ENCODE data around the gene CD300C.

CD300C gene

DNA sequence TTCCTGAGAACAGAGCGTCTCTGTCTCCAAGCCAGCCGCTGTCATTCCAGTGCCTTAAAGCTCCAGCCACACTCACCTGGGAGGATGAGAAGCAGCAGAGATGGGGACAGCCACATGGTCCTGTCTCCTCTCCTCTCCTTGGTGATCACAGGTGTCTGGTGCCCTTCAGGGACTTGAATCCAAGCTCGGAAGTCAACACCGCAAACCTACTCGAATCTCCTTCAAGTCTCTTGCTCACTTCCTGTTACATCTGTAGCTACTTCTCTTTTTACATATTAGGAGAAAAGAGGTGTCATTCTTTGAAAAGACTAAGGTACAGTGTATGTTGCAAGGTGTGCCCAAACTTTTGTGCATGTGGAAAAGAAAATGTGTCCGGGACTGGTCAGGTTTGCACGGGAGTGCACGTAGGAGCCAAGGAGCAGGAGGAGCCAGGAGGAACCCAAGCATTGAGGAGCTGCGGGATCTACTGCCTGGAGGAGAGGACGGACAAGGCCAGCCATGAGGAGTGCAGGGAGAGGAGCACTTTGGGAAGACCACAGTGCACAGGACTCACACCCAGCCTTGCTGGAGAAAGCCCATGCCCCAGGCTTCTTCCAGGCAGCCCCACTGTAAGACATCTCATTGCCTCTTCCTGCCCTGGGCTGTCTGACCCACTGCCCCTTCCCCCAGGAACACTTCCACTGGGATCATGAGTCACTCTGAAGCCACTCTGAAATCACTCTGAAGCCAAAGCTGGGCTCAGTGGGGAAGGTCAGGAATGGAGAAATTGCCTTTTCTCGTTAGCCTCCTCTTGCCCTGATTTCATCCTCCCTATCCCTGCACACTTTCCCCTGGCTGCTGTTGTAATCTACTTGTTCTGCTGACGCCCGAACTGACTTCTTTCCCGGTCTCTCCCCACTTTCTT is 46.4 kb upstream of the CD300C start, which contains the start of gene CD300LD:
TSS of gene CD300LD (minus strand) at position 197 of the 904 bp plus-strand sequence. CDS start at position 116, 81 bp downstream.
- Histone ChIP-seq H3K4me3 (ENCODE audit: low read depth, low read length) (no peak within 1 kb of the TSS), H3K9me3 (ENCODE audit: control insufficient read depth, insufficient read depth, low read depth, low read length) (no peaks in the 10 kb centered on the region), H3K36me3 (ENCODE audit: control insufficient read depth in 2 of 2, insufficient read depth in 1 of 2, low read length in 2 of 2) (no peaks in the 10 kb centered on the region), H3K27ac (ENCODE audit: extremely low read depth, low read depth, low read length) (no peak within 1 kb of the TSS), H3K4me1 (ENCODE audit: control insufficient read depth, insufficient read depth, low read length) (no peaks in the 10 kb centered on the region)
- CTCF ChIA-PET: interaction anchor here (0.6 to 3.1 kb wide), 9 partner anchors 8 to 230 kb away, joined by 3 to 14 read pairs (median 3); partner anchors contain the start of gene GPR142
- POLR2A ChIA-PET: no interaction called here
- peak; percentile 63 for TF ChIP-seq PRDM1 (tag by site-specific recombination; IDR thresholded peaks at IDR 0.05)
- TF ChIP-seq REST (tag by site-specific recombination; IDR thresholded peaks at IDR 0.05): no peak

GRCh38 chr17:74591503-74591902 is 45.6 kb upstream of the CD300C start:
- Histone ChIP-seq H3K27ac (ENCODE audit: extremely low read depth, low read depth, low read length) (no peak overlapping the region), H3K4me3 (ENCODE audit: low read depth, low read length) (no peak overlapping the region), H3K36me3 (ENCODE audit: control insufficient read depth in 2 of 2, insufficient read depth in 1 of 2, low read length in 2 of 2) (no peaks in the 10 kb centered on the region), H3K4me1 (ENCODE audit: control insufficient read depth, insufficient read depth, low read length) (no peaks in the 10 kb centered on the region), H3K9me3 (ENCODE audit: control insufficient read depth, insufficient read depth, low read depth, low read length) (no peaks in the 10 kb centered on the region)
- CTCF ChIA-PET: interaction anchor here (0.6 to 3.1 kb wide), 8 partner anchors 9 to 1060 kb away, joined by 3 to 14 read pairs (median 4); partner anchors contain the start of gene GPR142
- POLR2A ChIA-PET: no interaction called here
- TF ChIP-seq ZNF513 (tag by site-specific recombination; IDR thresholded peaks at IDR 0.05): no peak
- TF ChIP-seq KLF9 (tag by site-specific recombination; IDR thresholded peaks at IDR 0.05; ENCODE audit: low read depth): no peak
- TF ChIP-seq ZNF48 (tag by site-specific recombination; IDR thresholded peaks at IDR 0.05): no peak
- no peak for TF ChIP-seq ZNF449 (tag by site-specific recombination; IDR thresholded peaks at IDR 0.05)
- TF ChIP-seq, protein P1, sequence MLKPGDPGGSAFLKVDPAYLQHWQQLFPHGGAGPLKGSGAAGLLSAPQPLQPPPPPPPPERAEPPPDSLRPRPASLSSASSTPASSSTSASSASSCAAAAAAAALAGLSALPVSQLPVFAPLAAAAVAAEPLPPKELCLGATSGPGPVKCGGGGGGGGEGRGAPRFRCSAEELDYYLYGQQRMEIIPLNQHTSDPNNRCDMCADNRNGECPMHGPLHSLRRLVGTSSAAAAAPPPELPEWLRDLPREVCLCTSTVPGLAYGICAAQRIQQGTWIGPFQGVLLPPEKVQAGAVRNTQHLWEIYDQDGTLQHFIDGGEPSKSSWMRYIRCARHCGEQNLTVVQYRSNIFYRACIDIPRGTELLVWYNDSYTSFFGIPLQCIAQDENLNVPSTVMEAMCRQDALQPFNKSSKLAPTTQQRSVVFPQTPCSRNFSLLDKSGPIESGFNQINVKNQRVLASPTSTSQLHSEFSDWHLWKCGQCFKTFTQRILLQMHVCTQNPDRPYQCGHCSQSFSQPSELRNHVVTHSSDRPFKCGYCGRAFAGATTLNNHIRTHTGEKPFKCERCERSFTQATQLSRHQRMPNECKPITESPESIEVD (tag by site-specific recombination; IDR thresholded peaks at IDR 0.05): no peak
- TF ChIP-seq ZNF146 (tag by site-specific recombination; IDR thresholded peaks at IDR 0.05): peak; percentile 87
- TF ChIP-seq ZNF830 (tag by site-specific recombination; IDR thresholded peaks at IDR 0.05; ENCODE audit: low read depth): no peak
- TF ChIP-seq, protein P2, sequence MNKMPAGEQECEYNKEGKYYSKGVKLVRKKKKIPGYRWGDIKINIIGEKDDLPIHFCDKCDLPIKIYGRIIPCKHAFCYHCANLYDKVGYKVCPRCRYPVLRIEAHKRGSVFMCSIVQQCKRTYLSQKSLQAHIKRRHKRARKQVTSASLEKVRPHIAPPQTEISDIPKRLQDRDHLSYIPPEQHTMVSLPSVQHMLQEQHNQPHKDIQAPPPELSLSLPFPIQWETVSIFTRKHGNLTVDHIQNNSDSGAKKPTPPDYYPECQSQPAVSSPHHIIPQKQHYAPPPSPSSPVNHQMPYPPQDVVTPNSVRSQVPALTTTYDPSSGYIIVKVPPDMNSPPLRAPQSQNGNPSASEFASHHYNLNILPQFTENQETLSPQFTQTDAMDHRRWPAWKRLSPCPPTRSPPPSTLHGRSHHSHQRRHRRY (tag by site-specific recombination; IDR thresholded peaks at IDR 0.05): no peak
- TF ChIP-seq, protein P3, sequence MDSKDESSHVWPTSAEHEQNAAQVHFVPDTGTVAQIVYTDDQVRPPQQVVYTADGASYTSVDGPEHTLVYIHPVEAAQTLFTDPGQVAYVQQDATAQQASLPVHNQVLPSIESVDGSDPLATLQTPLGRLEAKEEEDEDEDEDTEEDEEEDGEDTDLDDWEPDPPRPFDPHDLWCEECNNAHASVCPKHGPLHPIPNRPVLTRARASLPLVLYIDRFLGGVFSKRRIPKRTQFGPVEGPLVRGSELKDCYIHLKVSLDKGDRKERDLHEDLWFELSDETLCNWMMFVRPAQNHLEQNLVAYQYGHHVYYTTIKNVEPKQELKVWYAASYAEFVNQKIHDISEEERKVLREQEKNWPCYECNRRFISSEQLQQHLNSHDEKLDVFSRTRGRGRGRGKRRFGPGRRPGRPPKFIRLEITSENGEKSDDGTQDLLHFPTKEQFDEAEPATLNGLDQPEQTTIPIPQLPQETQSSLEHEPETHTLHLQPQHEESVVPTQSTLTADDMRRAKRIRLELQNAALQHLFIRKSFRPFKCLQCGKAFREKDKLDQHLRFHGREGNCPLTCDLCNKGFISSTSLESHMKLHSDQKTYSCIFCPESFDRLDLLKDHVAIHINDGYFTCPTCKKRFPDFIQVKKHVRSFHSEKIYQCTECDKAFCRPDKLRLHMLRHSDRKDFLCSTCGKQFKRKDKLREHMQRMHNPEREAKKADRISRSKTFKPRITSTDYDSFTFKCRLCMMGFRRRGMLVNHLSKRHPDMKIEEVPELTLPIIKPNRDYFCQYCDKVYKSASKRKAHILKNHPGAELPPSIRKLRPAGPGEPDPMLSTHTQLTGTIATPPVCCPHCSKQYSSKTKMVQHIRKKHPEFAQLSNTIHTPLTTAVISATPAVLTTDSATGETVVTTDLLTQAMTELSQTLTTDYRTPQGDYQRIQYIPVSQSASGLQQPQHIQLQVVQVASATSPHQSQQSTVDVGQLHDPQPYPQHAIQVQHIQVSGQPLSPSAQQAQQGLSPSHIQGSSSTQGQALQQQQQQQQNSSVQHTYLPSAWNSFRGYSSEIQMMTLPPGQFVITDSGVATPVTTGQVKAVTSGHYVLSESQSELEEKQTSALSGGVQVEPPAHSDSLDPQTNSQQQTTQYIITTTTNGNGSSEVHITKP (tag by site-specific recombination; IDR thresholded peaks at IDR 0.05): no peak
